H9 (cell line): ENCODE data around the gene PRSS56. TPM values are rescaled to one million over a fixed set of nuclear protein-coding genes. Genes with fewer than 3 reads are reported as not detected.

Source experiments
- DNase-seq: peaks from one replicate; pipeline ENCODE4 v3.0.0-alpha.2; 2017
- H2AFZ ChIP-seq: one replicate; pipeline ENCODE4 v1.6.1; 2013; ENCODE audit warnings: mild to moderate bottlenecking, low read length, control low read depth, moderate library complexity
- H2AK5ac ChIP-seq: 2 replicates; pipeline ENCODE4 v1.6.1; 2013; ENCODE audit warnings: low read length, control low read depth, mixed read lengths; ENCODE audit not compliant: insufficient read length
- H2BK120ac ChIP-seq: one replicate; pipeline ENCODE4 v1.6.1; 2013; ENCODE audit warnings: low read depth, mild to moderate bottlenecking, low read length, control low read depth, inconsistent platforms; ENCODE audit not compliant: poor library complexity, severe bottlenecking
- H2BK12ac ChIP-seq: 2 replicates; pipeline ENCODE4 v1.6.1; 2013; ENCODE audit warnings: low read length, control low read depth, mixed read lengths, low read depth; ENCODE audit not compliant: insufficient read length
- H2BK15ac ChIP-seq: 2 replicates; pipeline ENCODE4 v1.6.1; 2013; ENCODE audit warnings: low read depth, low read length, control low read depth
- H2BK20ac ChIP-seq: one replicate; pipeline ENCODE4 v1.6.1; 2013; ENCODE audit warnings: low read depth, mild to moderate bottlenecking, low read length, control low read depth, inconsistent platforms; ENCODE audit not compliant: poor library complexity, severe bottlenecking
- H2BK5ac ChIP-seq: 2 replicates; pipeline ENCODE4 v1.6.1; 2013; ENCODE audit warnings: low read length, control low read depth, mixed read lengths; ENCODE audit not compliant: insufficient read length
- H3K14ac ChIP-seq: 2 replicates; pipeline ENCODE4 v1.6.1; 2013; ENCODE audit warnings: low read length, control low read depth; ENCODE audit not compliant: insufficient read depth
- H3K18ac ChIP-seq: 2 replicates; pipeline ENCODE4 v1.6.1; 2013; ENCODE audit warnings: low read depth, mild to moderate bottlenecking, mixed read lengths, low read length, control low read depth; ENCODE audit not compliant: insufficient read length
- H3K23ac ChIP-seq: 2 replicates; pipeline ENCODE4 v1.6.1; 2013; ENCODE audit warnings: low read length, control low read depth, mixed read lengths, low read depth; ENCODE audit not compliant: insufficient read length
- H3K23me2 ChIP-seq: 2 replicates; pipeline ENCODE4 v1.6.1; 2013; ENCODE audit warnings: low read depth, mild to moderate bottlenecking, mixed read lengths, low read length, control low read depth; ENCODE audit not compliant: insufficient read length, poor library complexity, severe bottlenecking
- H3K27ac ChIP-seq: 2 replicates; pipeline ENCODE4 v1.5.1; 2013; ENCODE audit warnings: low read length, control low read depth, mixed read lengths, low read depth; ENCODE audit not compliant: insufficient read length
- H3K27me3 ChIP-seq: 2 replicates; pipeline ENCODE4 v1.6.1; 2013; ENCODE audit warnings: low read length, control low read depth, inconsistent platforms; ENCODE audit not compliant: insufficient read depth
- H3K4ac ChIP-seq: 2 replicates; pipeline ENCODE4 v1.6.1; 2013; ENCODE audit warnings: low read depth, mild to moderate bottlenecking, control low read depth, inconsistent platforms, low read length, moderate library complexity
- H3K4me1 ChIP-seq: 2 replicates; pipeline ENCODE4 v1.6.1; 2013; ENCODE audit warnings: low read length, control low read depth, inconsistent platforms; ENCODE audit not compliant: insufficient read depth
- H3K4me2 ChIP-seq: 2 replicates; pipeline ENCODE4 v1.6.1; 2013; ENCODE audit warnings: low read length, control low read depth, mixed read lengths; ENCODE audit not compliant: insufficient read length, insufficient read depth
- H3K56ac ChIP-seq: 2 replicates; pipeline ENCODE4 v1.6.1; 2013; ENCODE audit warnings: low read depth, mild to moderate bottlenecking, mixed read lengths, low read length, control low read depth; ENCODE audit not compliant: insufficient read length
- H3K79me1 ChIP-seq: 2 replicates; pipeline ENCODE4 v1.6.1; 2013; ENCODE audit warnings: low read depth, mild to moderate bottlenecking, moderate library complexity, low read length, control low read depth, inconsistent platforms; ENCODE audit not compliant: insufficient read depth, poor library complexity, severe bottlenecking
- H3K79me2 ChIP-seq: 2 replicates; pipeline ENCODE4 v1.6.1; 2013; ENCODE audit warnings: low read length, control low read depth, inconsistent platforms; ENCODE audit not compliant: insufficient read depth
- H3K9ac ChIP-seq: 2 replicates; pipeline ENCODE4 v1.6.1; 2013; ENCODE audit warnings: low read length, control low read depth, mixed read lengths; ENCODE audit not compliant: insufficient read length; ENCODE audit errors: extremely low read depth
- H3K9me3 ChIP-seq: one replicate; pipeline ENCODE4 v1.6.1; 2013; ENCODE audit warnings: low read depth, low read length, inconsistent platforms; ENCODE audit not compliant: control insufficient read depth
- H3T11ph ChIP-seq: one replicate; pipeline ENCODE4 v1.6.1; 2013; ENCODE audit warnings: mild to moderate bottlenecking, low read length, control low read depth, inconsistent platforms
- H4K20me1 ChIP-seq: one replicate; pipeline ENCODE4 v1.6.1; 2013; ENCODE audit not compliant: control insufficient read depth, insufficient read length, insufficient read depth
- H4K5ac ChIP-seq: 2 replicates; pipeline ENCODE4 v1.6.1; 2013; ENCODE audit warnings: low read depth, mild to moderate bottlenecking, mixed read lengths, low read length, control low read depth; ENCODE audit not compliant: insufficient read length
- H4K8ac ChIP-seq: replicated peaks from 2 replicates; pipeline ENCODE4 v1.6.1; 2013; ENCODE audit warnings: low read length, control low read depth, mixed read lengths, low read depth; ENCODE audit not compliant: insufficient read length
- H4K91ac ChIP-seq: 2 replicates; pipeline ENCODE4 v1.6.1; 2013; ENCODE audit warnings: low read depth, mild to moderate bottlenecking, moderate library complexity, mixed read lengths, low read length, control low read depth; ENCODE audit not compliant: insufficient read length
- H3K27ac Mint-ChIP-seq, 3 experiments: 2 replicates in 2 of 3; 3 replicates in 1 of 3; pipeline ENCODE4 v1.8.0; 2020 to 2021; ENCODE audit warnings: mixed read lengths in 3 of 3, mild to moderate bottlenecking in 1 of 3, moderate library complexity in 1 of 3
- H3K27me3 Mint-ChIP-seq: 2 replicates; pipeline ENCODE4 v1.8.0; 2021; ENCODE audit warnings: low read depth, mild to moderate bottlenecking, moderate library complexity, mixed read lengths
- H3K36me3 Mint-ChIP-seq, 3 experiments: 2 replicates in 2 of 3; 3 replicates in 1 of 3; pipeline ENCODE4 v1.8.0; 2020 to 2021; ENCODE audit warnings: low read depth in 3 of 3, mixed read lengths in 3 of 3; ENCODE audit not compliant: insufficient read depth in 1 of 3
- H3K4me1 Mint-ChIP-seq, 2 experiments: 2 replicates each; pipeline ENCODE4 v1.8.0; 2020; ENCODE audit warnings: mixed read lengths in 2 of 2
- H3K4me3 Mint-ChIP-seq, 2 experiments: 2 replicates in 1 of 2; 3 replicates in 1 of 2; pipeline ENCODE4 v1.8.0; 2020 to 2021; ENCODE audit warnings: mild to moderate bottlenecking in 2 of 2, mixed read lengths in 2 of 2, moderate library complexity in 1 of 2
- H3K9me3 Mint-ChIP-seq, 2 experiments: 2 replicates in 1 of 2; 3 replicates in 1 of 2; pipeline ENCODE4 v1.8.0; 2020; ENCODE audit warnings: mild to moderate bottlenecking in 2 of 2, mixed read lengths in 2 of 2, moderate library complexity in 1 of 2
- CTCF ChIP-seq: fragments of 200-600 bp; sonication (generic); conservative IDR thresholded peaks from 3 replicates; pipeline ENCODE4 v1.8.0; 2021; ENCODE audit warnings: antibody characterized with exemption, mild to moderate bottlenecking
- WGBS: extraction: QIAGEN DNeasy Blood & Tissue Kit; methylation state at CpG from one replicate; pipeline ENCODE4 v1.1.7; 2013; ENCODE audit warnings: missing lambda C conversion rate, low lambda C conversion rate, mixed read lengths; ENCODE audit not compliant: insufficient read length; ENCODE audit errors: extremely low coverage; 5-methylcytosine and 5-hydroxymethylcytosine counted together
- total RNA-seq: library from RNA; stranded (reverse); gene quantifications from 2 replicates; pipeline ENCODE4 v1.2.1, GENCODE V29; 2021

The PRSS56 gene
- total RNA-seq, 1 experiment from 2014 or later: not detected

- H3K4me3 Mint-ChIP-seq: no peak overlapping the region; a peak in 1 of 5 replicates
- Histone ChIP-seq H3K18ac (no peak overlapping the region), H3K4me2 (no peak overlapping the region), H3K4ac (no peak overlapping the region), H2BK120ac (no peak overlapping the region), H3K9ac (no peak overlapping the region), H4K8ac (no peak overlapping the region), H3K56ac (no peak overlapping the region), H3K79me2 (no peaks in the 10 kb centered on the region), H2BK5ac (no peak overlapping the region), H3T11ph (no peak overlapping the region), H2AFZ (no peak overlapping the region), H4K20me1 (no peaks in the 10 kb centered on the region), H3K9me3 (no peaks in the 10 kb centered on the region), H3K14ac (no peak overlapping the region; the same call in 1 of the 2 replicates), H3K23me2 (no peaks in the 10 kb centered on the region), H3K27ac (no peak overlapping the region), H2AK5ac (no peak overlapping the region), H3K4me1 (peaks cover 4% of the 10 kb centered on the region; the same call in 1 of the 2 replicates), H4K91ac (no peak overlapping the region), H3K27me3 (no peaks in the 10 kb centered on the region; the same call in 1 of the 2 replicates), H2BK12ac (no peak overlapping the region), H3K79me1 (no peaks in the 10 kb centered on the region), H2BK15ac (no peak overlapping the region), H2BK20ac (no peak overlapping the region), H3K23ac (no peak overlapping the region), H4K5ac (no peak overlapping the region)
- no peak for DNase-seq
- no peaks in the 10 kb centered on the region for H3K9me3 Mint-ChIP-seq
- WGBS: no CpG with 5 or more reads among the region's 20 CpGs
- no peak for TF ChIP-seq CTCF
- peaks cover 18 to 22% of the 10 kb centered on the region in 2 experiments for H3K4me1 Mint-ChIP-seq
- H3K27ac Mint-ChIP-seq: peak overlapping the region in 1 of 3 experiments; percentile 18; a peak in 2 of 7 replicates
- peaks cover 15 to 18% (median 15%) of the 10 kb centered on the region in 3 experiments for H3K36me3 Mint-ChIP-seq
- peaks cover 5% of the 10 kb centered on the region; the same call in 1 of the 2 replicates for H3K27me3 Mint-ChIP-seq
Measured at GRCh38 chr2:232542715-232543467, 22.7 kb downstream of the PRSS56 start.
